SKM-1 treated with dmso at 0.1 percent for 144 hours (cell line): ENCODE data around the gene CTSE.
A peak's percentile ranks its signal among the peaks of the same experiment; 100 is the strongest.

ENCODE experiments used
- DNase-seq: peaks from one replicate; lab custom pipeline; 2025; ENCODE audit not compliant: unreplicated experiment; lab: John Stamatoyannopoulos, UW

The CTSE gene

GRCh38 chr1:205994346-205994745 lies 29.3 kb downstream of the CTSE start:
- DNase-seq = no peak

GRCh38 chr1:205993068-205993467 lies 30.6 kb downstream of the CTSE start:
- no peak for DNase-seq

GRCh38 chr1:205992218-205992882 lies 31.3 kb downstream of the CTSE start:
- DNase-seq = no peak

GRCh38 chr1:205991237-205991636 lies 32.5 kb downstream of the CTSE start:
- no peak for DNase-seq

GRCh38 chr1:205990226-205990625 lies 33.5 kb downstream of the CTSE start:
- DNase-seq = no peak

- DNase-seq = no peak
These were observed 33.9 kb downstream of the CTSE start for GRCh38 chr1:205989786-205990185.

GRCh38 chr1:205988585-205988995 lies 35.1 kb downstream of the CTSE start:
- no peak for DNase-seq

- DNase-seq = no peak
These were observed 36.8 kb downstream of the CTSE start for GRCh38 chr1:205986861-205987260.

GRCh38 chr1:205986292-205986691 lies 37.4 kb downstream of the CTSE start:
- DNase-seq = no peak

GRCh38 chr1:205985330-205986005 lies 38.2 kb downstream of the CTSE start:
- DNase-seq = no peak

GRCh38 chr1:205983925-205984725 lies 39.6 kb downstream of the CTSE start:
- peak; percentile 78 for DNase-seq

GRCh38 chr1:205981257-205981656 lies 42.4 kb downstream of the CTSE start:
- no peak for DNase-seq

- no peak for DNase-seq
These were observed 43.3 kb downstream of the CTSE start for GRCh38 chr1:205980237-205980870.

GRCh38 chr1:205979301-205979700 lies 44.4 kb downstream of the CTSE start:
- DNase-seq = no peak

- no peak for DNase-seq
These were observed 45.0 kb downstream of the CTSE start for GRCh38 chr1:205978676-205979075.

GRCh38 chr1:205977402-205978014 lies 46.2 kb downstream of the CTSE start:
- peak; percentile 94 for DNase-seq

- no peak for DNase-seq
These were observed 46.8 kb downstream of the CTSE start for GRCh38 chr1:205976708-205977401.

- no peak for DNase-seq
These were observed 47.7 kb downstream of the CTSE start for GRCh38 chr1:205976036-205976435.

GRCh38 chr1:205975387-205975998 lies 48.2 kb downstream of the CTSE start:
- no peak for DNase-seq

- no peak for DNase-seq
These were observed 49.0 kb downstream of the CTSE start for GRCh38 chr1:205974712-205975111.
